Spleen (tissue), 7 donors: ENCODE results near the gene FNBP1L.

ENCODE experiments used
- CTCF ChIP-seq, 11 experiments: fragments of 200-600 bp in 7 of 11; fragments of 450-650 bp in 4 of 11; sonication (generic) in 4 of 11; IDR thresholded peaks in 8 of 11; conservative IDR thresholded peaks in 3 of 11; 1 replicate in 7 of 11; 2 replicates in 4 of 11; pipeline versions ENCODE4 v1.4.0 to v1.8.0; 2016 to 2021; ENCODE audit warnings: antibody characterized with exemption in 11 of 11, inconsistent platforms in 4 of 11, mild to moderate bottlenecking in 1 of 11
- POLR2A ChIP-seq, 3 donors: fragments of 450-650 bp; IDR thresholded peaks; one replicate each; pipeline ENCODE4 v1.5.1; 2017; ENCODE audit warnings: antibody characterized with exemption in 3 of 3, mild to moderate bottlenecking in 1 of 3
- POLR2AphosphoS5 ChIP-seq, 3 donors: sonication (generic); formaldehyde crosslinking; IDR thresholded peaks; one replicate each; pipeline ENCODE4 v1.5.1; 2017; ENCODE audit warnings: antibody characterized with exemption in 3 of 3
- donor health status: DM: no; HTN: no; CAD: no; lungs with moderate emphysema.
- donor health status: DM: no; HTN: no; CAD: no.
- donor health status: DM: no; HTN: no; CAD: no.

DNA sequence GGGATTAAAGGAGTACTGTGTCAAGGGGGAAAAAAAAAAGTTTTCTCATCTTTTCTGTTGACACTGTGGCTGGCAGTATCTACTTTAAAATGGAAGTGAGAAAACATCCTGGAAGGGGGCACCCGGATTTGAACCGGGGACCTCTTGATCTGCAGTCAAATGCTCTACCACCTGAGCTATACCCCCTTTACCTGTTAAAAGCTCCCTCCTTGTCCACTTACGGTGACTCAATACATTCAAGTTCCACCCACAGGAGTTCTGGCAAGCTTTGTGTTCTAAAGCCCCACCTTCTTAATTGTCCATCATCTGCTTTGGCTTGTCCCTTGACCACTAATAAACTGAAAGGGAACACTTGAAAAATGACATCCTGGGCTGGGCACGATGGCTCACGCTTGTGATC lies 68.2 kb downstream of the FNBP1L start:
- no peak for TF ChIP-seq CTCF (IDR thresholded peaks at IDR 0.05 in 8 of 11, conservative IDR thresholded peaks at IDR 0.05 in 3 of 11)
- no peak for TF ChIP-seq POLR2A (IDR thresholded peaks at IDR 0.05)
- no peak for TF ChIP-seq POLR2AphosphoS5 (IDR thresholded peaks at IDR 0.05)
